HG03095 (cell line): ENCODE measurements around the gene RRP7A.
"Not testable (repeated sequence)": the region's sequence is repeated elsewhere in the genome, so short reads cannot be mapped to it uniquely, and the experiment has no call there.

Source experiments
- ATAC-seq: cut with Tn5 transposase; IDR thresholded peaks from one replicate; pipeline ENCODE4 v1.9.1; 2021; ENCODE audit warnings: moderate library complexity; ENCODE audit not compliant: unreplicated experiment

The RRP7A gene

DNA sequence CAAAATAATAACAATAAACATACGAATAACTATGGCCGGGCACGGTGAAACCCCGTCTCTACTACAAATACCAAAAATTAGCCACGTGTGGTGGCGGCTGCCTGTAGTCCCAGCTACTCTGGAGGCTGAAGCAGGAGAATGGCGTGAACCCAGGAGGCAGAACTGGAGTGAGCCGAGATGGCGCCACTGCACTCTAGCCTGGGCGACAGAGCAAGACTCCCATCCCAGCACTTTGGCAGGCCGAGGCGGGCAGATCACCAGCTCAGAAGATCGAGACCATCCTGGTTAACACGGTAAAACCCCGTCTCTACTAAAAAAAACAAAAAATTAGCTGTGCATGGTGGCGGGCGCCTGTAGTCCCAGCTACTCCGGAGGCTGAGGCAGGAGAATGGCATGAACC lies 17.0 kb upstream of the RRP7A start:
- ATAC-seq: not testable (repeated sequence)

DNA sequence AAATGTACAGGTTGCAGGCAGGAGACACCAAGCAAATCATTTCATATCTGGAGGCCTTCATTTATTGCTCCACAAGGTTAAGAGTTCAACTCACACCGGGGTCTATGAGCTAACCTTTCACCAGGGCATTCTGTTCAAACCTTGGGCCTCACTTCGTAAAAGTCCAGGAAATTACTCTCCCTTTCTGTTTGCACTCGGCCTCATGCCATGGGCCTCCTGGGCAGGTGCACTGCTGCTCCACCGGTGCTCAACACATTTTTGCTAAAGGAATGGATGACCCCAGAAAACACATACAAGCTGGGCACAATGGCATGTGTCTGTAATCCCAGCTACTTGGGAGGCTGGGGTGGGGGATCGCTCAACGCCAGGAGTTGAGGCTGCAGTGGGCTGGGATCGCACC lies 16.6 kb upstream of the RRP7A start:
- ATAC-seq: no peak

DNA sequence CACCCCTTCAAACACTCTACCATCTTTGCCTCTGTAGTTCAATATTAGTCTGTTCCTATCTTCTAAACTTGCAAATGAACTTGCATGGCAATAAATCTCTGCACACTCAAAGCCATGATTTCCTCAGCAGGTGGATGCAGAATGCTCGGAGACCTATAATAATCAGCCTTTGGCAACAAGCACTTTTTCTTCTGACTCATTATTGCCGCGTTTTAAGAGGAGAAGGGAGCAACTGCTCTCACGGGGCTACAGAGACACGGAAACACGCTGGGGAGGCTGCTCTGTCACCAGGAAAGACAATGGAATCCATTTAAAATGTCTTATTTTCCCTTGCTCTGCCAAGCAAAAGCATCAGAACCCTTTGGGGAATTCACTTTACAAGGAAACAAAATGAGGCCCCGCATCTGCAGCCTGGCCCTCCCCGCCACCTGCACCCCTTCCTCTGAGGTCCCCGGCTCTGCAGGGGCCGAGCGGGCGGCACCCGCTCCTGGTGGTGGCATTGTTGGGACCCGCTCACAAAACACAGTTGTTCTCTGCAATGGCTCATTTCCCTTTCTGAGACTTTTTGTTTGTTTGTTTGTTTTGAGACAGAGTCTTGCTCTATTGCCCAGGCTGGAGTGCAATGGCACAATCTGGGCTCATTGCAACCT lies 15.6 kb upstream of the RRP7A start:
- not testable (repeated sequence) for ATAC-seq

DNA sequence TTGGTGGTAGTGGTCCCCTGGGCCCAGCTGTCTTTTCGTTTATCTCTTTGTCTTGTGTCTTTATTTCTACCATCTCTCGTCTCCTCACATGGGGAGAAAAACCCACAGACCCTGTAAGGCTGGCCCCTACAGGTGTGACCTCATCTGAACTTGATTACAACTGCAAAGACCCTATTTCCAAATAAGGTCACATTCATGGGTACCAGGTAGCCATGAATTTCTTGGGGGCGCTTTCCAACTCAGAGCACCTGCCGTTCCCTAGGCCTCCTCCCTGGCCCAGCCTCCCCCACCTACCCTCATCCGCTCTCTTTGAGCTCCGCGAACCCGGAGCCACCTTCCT lies 14.0 kb upstream of the RRP7A start:
- no peak for ATAC-seq

DNA sequence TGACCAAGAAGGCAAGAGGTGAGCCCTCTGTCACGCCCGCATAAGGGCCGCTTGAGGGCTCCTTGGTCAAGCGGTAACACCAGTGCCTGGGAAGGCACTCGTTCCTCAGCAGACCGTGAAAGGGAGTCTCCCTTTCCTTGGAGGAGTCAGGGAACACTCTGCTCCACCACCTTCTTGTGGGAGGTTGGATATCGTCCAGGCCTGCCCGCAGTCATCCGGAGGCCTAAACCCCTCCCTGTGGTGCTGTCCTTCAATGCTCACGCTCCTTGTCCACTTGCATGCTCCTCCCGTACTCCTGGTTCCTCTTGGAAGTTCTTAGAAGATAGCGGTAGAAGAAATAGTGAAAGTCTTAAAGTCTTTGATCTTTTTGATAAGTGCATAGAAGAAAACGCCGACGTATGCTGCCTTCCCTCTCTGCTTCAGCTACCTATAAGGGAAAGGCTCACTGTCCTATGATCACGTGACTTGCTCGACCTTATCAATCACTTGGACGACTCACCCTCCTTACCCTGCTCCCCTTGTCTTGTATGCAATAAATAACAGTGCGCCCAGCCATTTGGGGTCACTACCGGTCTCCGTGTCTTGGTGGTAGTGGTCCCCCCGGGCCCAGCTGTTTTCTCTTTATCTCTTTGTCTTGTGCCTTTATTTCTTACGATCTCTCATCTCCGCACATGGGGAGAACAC lies 11.9 kb upstream of the RRP7A start:
- ATAC-seq: not testable (repeated sequence)

DNA sequence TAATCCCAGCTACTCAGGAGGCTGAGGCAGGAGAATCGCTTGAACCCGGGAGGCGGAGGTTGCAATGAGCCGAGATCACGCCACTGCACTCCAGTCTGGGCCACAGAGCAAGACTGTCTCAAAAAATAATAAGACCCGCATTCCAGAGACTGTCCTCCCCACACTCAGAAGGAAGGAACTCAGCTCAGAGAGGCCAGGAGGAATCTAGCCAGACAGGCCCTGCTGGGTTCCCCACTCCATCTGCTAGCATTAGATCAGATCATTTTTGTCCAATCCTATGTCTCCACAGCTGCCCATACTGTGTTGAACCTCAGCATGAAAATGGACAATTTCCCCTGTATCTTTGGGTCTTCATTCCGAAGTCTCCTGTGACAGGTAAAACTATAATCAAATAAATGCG lies 9.8 kb upstream of the RRP7A start:
- not testable (repeated sequence) for ATAC-seq

DNA sequence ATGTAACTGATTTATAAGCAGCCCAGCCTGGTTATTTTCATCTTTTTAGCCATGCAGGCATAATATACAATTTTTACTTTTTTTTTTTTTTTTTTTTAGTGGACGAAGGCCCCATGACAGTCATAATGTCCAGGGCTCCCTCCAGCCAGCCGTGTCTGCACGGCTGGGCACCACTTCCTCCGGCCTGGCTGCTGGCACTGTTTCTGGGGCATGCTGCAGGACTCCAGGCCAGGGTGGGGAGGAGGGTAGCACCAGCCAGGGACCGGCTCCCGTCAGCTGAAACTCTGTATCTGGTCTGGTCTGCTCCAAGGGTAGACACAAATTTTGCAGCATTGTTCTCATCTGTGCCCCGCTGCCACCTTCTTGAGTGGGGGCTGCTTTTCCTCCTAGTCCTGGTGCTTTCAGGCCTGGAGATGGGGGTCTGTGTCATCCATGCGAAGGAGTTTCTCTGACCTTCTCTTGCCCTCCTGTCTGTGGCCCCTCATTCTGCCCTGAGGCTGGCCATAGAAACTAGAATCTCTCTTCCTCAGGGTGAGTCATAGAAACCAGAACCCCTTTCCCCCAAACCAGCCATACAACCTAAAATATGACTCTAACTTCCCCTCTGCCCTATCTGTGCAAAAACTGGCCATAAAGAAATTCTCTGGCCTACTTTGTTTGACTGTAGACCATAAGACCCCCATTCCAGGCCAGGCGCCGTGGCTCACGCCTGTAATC lies 9.2 kb upstream of the RRP7A start:
- ATAC-seq: no peak

DNA sequence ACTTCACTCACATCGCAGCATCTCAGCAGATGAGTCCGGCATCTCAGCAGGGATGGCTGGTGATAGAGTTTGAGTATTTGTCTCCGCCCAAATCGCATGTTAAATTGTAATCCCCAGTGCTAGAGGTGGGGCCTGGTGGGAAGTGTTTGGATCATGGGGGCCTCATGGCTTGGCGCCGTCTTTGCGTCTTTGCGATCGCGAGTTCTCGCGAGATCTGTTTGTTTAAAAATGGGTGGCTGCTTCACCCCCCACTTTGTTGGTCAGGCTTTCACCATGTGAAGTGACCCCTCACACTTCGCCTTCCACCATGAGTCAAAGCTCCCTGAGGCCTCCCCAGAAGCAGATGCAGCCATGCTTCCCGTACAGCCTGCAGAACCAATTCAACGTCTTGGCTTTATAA lies 3.0 kb upstream of the RRP7A start:
- ATAC-seq: no peak

DNA sequence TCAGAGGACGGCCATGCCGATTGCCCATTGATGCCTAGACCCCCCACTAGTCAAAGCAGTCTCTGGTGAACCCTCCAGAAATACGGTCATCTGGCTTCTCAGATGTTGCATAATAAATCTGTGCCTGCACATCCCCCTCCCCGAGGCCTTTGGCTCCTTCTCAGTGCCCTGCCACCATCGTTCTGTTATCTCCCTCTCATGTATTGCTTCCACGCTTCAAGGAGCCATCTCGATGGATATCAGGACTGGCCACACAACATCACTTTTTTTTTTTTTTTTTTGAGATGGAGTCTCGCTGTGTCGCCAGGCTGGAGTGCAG lies 1.6 kb upstream of the RRP7A start:
- no peak for ATAC-seq

DNA sequence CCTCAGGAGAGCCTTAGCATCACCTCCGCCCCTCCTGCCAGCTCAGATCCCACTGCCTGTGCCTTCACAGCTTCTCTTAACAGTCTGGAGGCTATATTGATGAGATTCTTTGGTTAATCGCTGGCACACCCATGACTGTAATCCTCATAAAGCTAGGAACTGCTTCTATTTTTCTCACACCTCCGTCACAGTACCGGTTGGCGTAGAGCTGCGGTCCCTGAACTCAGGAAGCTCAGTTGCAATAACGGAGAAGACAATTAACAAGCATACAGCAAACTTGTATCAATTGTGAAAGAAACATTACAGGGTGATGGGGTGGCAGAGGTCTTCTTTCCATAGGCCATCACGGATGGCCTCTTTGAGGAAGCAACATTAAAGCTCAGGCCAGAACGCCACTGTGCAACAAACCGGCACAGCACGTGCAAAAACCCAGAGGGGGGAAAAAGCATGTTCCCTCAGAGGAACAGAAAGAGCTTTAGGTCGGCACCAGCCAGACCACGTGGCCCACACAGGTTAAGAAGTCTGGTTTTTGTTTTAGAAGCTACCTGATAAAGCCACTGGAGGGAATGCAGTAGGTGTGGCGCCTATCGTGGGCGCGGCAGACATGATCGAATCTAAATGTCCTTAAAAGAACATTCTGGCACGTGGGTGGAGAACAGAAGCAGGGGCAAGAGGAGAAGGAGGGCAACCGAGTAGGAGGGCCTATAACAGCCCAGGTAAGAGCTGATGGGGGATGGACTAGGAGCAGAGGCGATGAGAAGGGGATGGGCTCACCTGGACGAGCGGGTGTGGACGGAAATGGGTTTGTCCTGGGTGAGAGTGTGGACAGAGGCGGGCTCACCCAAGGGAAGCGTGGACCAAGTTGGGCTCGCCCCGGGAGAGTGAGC lies 715 bp downstream of the RRP7A start:
- not testable (repeated sequence) for ATAC-seq

DNA sequence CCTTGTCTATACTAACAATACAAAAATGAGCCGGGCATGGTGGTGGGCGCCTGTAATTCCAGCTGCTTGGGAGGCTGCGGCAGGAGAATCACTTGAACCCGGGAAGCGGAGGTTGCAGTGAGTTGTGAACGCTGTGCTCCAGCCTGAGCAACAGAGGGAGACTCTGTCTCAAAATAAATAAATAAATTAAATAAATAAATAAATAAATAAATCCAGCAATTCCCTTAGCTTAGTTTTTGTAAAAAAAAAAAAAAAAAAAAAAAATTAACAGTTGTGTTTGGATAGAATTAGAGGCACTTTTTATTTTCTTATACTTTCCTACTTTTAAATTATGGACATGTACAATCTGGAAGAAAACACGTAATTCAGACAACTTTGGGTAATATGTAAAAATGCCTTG lies 2.5 kb downstream of the RRP7A start:
- ATAC-seq: not testable (repeated sequence)

DNA sequence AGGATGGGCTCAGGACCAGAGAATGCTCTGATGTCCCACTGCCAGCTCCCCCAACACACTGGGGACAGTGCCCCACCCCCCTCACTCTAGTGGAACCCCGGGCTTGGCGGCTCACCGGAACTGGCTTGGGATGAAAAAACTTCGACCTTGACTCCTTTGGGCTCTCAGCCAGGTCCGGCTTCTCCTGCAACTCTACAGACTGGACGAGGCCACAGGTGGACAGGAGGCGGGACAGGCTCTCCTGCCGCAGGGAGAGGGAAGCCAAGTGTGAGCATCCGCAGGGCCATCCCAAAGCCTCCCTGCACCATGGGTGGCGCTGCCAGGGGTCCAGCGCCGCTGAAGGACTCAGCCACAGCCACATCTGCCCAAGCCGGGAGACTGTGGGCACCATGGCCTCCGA lies 3.7 kb downstream of the RRP7A start:
- no peak for ATAC-seq

DNA sequence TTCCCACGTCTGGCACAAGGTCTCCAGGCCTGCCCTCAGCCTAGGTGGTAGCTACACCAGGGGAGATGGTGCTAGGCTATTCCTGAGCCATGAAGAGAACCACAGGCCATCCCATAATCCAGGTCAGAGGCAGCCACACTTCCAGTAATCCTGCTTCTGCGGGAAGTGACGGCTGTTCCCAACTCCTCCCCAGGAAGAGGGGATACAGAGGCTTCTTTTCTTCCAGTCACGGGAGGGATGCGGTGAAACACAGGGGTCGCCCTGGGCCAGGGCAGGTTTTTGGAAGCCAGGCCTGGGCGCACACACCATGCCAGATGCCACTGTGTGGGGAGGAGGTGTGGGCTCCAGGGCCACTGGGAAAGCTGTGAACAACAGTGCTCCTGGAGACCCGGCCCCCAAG lies 4.3 kb downstream of the RRP7A start:
- ATAC-seq: not testable (repeated sequence)

DNA sequence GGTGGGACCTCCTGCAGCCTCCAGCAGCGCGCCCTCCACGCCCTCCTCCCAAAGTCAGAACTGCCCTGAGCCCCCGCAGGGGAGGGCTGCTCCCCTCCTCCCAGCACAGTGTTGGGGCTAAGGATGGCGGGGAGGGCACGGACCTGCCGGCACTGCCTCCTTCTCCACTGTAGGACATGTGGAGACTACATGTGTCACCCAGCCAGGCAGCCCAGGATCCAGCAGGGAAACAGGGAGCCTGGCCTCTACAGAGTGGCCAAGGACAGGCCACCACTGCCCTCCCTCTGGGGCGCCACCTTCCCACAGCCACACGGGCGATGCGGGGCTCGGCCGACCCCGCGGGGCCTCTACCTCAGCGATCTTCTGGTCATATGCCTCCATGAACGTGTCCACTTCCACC lies 5.3 kb downstream of the RRP7A start:
- ATAC-seq: not testable (repeated sequence)

DNA sequence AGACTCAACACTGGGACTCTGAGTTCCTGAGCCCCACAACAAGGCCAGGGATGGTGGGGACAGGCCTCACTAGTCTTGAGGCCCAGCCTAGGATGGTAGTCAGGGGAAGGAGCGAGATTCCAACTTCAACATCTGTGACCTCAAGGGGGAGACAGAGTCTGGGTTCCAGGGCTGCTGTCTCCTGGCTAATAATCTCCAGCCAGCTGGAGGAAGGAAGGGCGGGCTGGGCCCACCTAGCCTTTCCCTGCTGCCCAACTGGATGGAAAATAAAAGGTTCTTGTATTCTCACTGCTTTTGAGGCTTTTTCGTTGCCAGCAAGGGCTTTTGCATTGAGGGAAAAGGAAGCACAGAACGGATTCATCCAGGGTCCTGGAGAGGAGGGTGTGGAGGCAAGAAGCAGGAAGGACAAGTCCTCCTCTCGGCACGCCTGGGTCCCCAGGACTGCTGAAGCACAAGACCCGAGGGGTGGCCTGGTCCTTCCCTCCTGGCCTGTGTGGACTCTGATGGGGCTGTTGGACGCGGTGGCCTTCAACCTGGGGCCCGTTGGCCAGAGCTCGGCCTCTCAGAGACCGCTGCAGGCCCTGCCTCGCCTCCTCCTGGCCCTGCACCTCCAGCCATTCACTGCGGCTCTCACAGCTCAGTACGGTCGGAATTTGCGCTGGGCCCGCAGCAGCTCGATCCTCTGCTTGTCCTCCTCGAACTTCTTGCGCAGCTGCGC lies 7.2 kb downstream of the RRP7A start:
- ATAC-seq: not testable (repeated sequence)

DNA sequence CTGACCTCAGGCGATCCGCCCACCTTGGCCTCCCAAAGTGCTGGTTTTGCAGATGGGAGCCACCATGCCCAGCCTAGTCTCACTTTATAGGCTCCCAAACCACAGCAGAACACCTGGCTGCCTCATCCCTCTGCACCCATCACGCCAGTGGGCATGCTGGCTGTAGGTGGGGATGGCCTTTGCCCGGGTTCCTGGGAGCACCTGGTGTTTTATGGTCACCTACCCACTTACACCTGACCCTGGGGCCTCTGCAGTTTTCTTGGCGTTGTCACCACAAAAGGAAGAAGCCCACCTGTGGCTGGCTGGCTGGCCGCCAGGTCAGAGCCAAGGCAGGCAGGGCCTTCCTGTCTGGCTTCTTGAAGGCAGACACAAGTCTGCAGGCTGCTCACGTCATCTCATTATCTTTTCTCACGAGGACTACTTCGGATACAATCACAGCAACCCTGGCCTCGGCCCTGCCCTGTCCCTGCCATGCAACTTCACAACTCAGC lies 8.2 kb downstream of the RRP7A start:
- no peak for ATAC-seq

DNA sequence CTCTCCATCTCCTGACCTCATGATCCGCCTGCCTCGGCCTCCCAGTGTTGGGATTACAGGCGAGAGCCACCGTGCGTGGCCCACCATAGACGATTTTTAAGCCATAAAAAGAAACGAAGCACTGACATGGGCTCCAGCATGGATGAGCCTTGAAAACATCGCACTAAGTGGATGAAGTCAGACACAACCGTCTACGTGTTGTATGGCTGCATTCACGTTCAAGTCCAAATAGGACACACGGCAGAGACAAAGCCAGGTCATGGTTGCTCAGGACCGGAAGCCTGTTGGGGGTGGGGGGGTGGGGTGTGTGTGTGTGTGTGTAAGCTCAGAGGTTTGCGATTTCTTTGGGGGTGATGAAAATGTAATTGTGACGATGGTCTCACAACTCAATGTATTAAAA lies 10.0 kb downstream of the RRP7A start:
- no peak for ATAC-seq

DNA sequence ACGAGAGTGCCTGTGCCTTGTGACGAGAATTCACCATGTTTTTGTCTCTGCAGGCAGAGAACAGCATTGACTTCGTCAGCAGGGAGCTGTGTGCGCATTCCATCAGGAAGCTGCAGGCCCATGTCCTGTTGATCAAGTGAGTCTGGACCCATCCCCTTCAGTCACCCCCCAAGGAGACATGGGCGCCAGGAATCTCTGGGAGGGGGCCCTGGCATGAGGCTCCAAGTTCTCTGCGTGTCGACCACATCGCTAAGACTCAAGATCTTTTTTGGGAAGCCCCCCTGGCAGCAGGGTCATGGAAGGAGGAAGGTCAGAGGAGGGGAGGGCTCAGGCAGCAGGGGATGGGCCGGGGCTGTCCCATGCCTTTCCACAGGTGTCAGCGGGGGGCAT lies 10.6 kb downstream of the RRP7A start:
- not testable (repeated sequence) for ATAC-seq

DNA sequence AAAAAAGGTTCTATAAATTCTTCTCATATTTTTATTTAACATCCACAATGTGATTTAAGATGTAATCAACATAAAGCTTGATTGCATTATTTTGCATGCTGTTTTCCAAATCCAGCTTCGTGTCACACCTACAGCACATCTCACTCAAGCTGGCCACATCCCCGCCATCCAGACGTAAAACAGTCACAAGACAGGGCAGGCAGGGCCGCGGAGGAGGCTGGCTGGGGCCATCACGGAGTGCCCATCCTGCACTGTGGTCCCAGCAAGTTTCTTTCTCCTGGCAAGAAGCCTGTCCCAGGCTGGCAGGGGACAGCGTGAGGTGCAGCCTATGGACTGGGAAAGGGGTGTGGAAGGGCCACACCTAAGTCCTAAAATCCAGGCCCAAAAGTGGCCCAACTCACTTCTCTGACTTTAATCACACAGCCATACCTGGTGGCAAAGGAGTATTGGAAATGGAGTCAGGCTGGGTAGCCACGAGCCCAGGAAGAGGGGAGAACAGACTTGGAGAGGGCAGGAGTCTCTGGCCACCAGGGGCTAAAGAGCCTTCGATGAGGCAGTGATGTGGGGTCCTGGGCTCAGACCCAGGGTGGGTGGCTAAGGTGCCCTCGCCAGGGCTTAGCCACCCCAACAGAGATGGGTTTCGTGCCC lies 11.1 kb downstream of the RRP7A start:
- not testable (repeated sequence) for ATAC-seq

DNA sequence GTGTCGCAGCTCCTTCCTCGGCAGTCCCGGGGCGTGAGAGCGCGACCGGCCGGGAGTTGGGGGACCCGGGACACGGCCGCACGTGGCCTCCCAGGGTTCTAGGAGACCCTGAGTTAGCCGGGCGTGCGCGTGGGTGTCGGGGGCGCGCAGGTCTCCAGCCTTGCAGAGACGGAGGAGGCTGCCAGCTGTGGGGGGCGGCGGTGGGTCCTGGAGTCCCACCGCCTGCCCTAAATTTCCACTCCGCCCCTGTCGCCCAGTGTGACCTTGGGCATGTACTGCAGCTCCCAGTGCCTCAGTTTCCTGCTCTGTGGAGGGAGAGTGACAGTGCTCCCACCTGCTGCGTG lies 18.8 kb downstream of the RRP7A start:
- ATAC-seq: no peak
